ENCODE results near the gene TAMM41.

Gene TAMM41

DNA sequence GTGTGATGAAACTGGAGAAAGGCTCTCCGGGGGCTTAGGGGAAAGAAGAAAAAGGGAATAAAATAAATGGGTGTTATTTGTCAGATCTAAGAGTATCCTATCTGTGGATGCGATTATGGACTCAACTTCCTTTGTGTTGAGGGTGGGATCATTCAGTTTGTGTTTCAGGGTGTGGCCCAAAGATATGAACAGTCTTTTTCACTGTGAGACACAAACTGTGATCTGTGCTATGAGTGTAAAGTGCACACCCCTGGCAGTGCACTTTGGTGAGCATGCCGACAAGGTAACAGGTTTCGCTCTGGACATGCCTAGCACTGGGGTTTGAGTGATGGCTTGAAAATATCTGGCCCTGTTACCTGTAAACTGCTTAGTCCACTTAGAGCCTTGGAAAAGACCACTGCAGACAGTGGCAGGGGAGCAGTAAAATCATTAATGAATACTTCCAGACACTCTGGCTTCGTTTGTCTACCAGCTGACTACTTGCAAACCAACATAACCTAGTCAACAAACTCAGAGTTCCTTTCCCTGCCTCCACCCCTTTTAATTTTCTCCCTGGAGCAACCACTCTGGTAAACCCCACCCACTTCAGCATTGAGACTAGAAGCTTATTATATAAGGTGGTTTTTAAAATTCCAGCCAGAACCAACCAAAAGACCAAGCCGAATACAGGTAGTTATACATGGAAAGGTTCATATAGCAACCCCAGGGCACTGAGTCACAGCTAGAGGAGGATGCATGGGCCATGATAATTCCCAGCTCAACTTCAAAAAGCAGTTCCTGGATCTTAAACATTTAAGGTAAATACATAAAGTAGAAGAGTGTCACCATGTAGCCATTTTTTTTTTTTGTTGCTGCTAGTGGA lies 55.1 kb downstream of the TAMM41 start:
- TF ChIP-seq CTCF (IDR thresholded peaks at IDR 0.05; ENCODE audit: borderline replicate concordance, insufficient read depth, low read depth, low read length): no peak
- no peak overlapping the region for H3K4me3 ChIP-seq (ENCODE audit: low read depth, low read length)

DNA sequence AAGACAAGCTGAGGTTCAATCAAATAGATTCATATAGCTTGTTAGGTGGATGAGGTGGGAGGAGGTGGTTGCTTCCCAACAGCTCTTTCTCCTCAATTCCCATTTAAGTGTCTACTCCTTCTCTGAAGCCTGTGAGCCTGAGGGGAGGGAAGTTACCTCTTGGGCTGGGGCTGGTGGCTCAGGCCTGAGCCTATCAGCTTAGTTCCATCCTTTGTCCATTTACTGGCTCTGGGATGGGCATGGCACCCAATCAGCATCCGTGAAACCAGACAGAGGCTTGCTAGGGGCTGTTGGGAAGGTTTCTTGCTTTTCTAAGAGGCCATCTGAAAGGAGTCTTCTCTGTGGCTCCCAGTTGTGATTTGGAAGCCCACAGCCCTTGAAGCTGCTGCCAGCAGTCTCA lies 57.3 kb downstream of the TAMM41 start:
- no peak for TF ChIP-seq CTCF (IDR thresholded peaks at IDR 0.05; ENCODE audit: borderline replicate concordance, insufficient read depth, low read depth, low read length)

GRCh38 chr3:11784971-11785377 lies 61.7 kb downstream of the TAMM41 start:
- no peak for TF ChIP-seq CTCF (IDR thresholded peaks at IDR 0.05; ENCODE audit: borderline replicate concordance, insufficient read depth, low read depth, low read length)
- no peak overlapping the region for H3K4me3 ChIP-seq (ENCODE audit: low read depth, low read length)

More for the DNA sequence above, 57.3 kb downstream of the TAMM41 start:
- H3K4me3 ChIP-seq (ENCODE audit: low read depth, low read length): no peak overlapping the region

- no peak for TF ChIP-seq CTCF (IDR thresholded peaks at IDR 0.05; ENCODE audit: borderline replicate concordance, insufficient read depth, low read depth, low read length)
- H3K4me3 ChIP-seq (ENCODE audit: low read depth, low read length): no peak overlapping the region
Measured at GRCh38 chr3:11780341-11780740, 66.3 kb downstream of the TAMM41 start.

GRCh38 chr3:11779626-11780025 lies 67.1 kb downstream of the TAMM41 start:
- TF ChIP-seq CTCF (IDR thresholded peaks at IDR 0.05; ENCODE audit: borderline replicate concordance, insufficient read depth, low read depth, low read length): no peak
- H3K4me3 ChIP-seq (ENCODE audit: low read depth, low read length): no peak overlapping the region

DNA sequence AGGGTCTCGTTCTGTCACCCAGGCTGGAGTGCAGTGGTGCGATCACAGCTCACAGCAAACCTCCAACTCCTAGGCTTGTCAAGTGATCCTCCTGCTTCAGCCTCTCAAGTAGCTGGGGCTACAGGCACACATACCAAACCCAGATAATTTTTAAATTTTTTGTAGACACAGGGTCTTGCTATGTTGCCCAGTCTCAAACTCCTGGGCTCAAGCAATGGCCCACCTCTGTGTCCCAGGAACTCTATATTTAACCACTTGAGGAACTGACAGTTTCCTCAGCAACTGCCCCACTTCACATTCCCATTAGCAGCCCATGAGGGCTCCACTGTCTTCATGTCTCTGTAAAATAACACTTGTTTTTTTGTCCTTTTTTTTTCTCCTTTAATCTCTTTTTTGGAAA lies 68.4 kb downstream of the TAMM41 start:
- H3K4me3 ChIP-seq (ENCODE audit: low read depth, low read length): no peak overlapping the region
- no peak for TF ChIP-seq CTCF (IDR thresholded peaks at IDR 0.05; ENCODE audit: borderline replicate concordance, insufficient read depth, low read depth, low read length)

GRCh38 chr3:11776346-11776745 lies 70.3 kb downstream of the TAMM41 start:
- TF ChIP-seq CTCF (IDR thresholded peaks at IDR 0.05; ENCODE audit: borderline replicate concordance, insufficient read depth, low read depth, low read length): no peak
- no peak overlapping the region for H3K4me3 ChIP-seq (ENCODE audit: low read depth, low read length)

Measured in GM12875 (cell line).